LoVo (cell line): Measurements from ENCODE around the gene PEMT.

ENCODE experiments used
- DNase-seq: peaks from one replicate; pipeline ENCODE4 v3.0.0-alpha.2; 2016; ENCODE audit warnings: low spot score

The PEMT gene

GRCh38 chr17:17535957-17536356 lies 55.6 kb downstream of the PEMT start:
- DNase-seq, result no peak

GRCh38 chr17:17533901-17534441 lies 57.5 kb downstream of the PEMT start:
- peak; percentile 69 for DNase-seq

- DNase-seq, result no peak
Observed at GRCh38 chr17:17532991-17533390, 58.5 kb downstream of the PEMT start.

GRCh38 chr17:17531156-17531555 lies 60.4 kb downstream of the PEMT start:
- DNase-seq, result no peak

GRCh38 chr17:17528696-17529652 lies 62.5 kb downstream of the PEMT start:
- DNase-seq, result no peak

GRCh38 chr17:17527956-17528500 lies 63.5 kb downstream of the PEMT start:
- no peak for DNase-seq

- DNase-seq, result no peak
Observed at GRCh38 chr17:17527534-17527933, 64.0 kb downstream of the PEMT start.

GRCh38 chr17:17526369-17526768 lies 65.1 kb downstream of the PEMT start:
- no peak for DNase-seq

GRCh38 chr17:17525956-17526355 lies 65.6 kb downstream of the PEMT start:
- no peak for DNase-seq

GRCh38 chr17:17525311-17525710 lies 66.2 kb downstream of the PEMT start:
- DNase-seq, result no peak

GRCh38 chr17:17523731-17524490 lies 67.6 kb downstream of the PEMT start:
- no peak for DNase-seq

- DNase-seq, result no peak
Observed at GRCh38 chr17:17523001-17523730, 68.3 kb downstream of the PEMT start.

GRCh38 chr17:17520599-17521232 lies 70.8 kb downstream of the PEMT start:
- no peak for DNase-seq

- no peak for DNase-seq
Observed at GRCh38 chr17:17519886-17520285, 71.6 kb downstream of the PEMT start.

- no peak for DNase-seq
Observed at GRCh38 chr17:17518951-17519350, 72.6 kb downstream of the PEMT start.

GRCh38 chr17:17518014-17518413 lies 73.5 kb downstream of the PEMT start:
- no peak for DNase-seq

- no peak for DNase-seq
Observed at GRCh38 chr17:17516941-17517720, 74.4 kb downstream of the PEMT start.

GRCh38 chr17:17515934-17516930 lies 75.3 kb downstream of the PEMT start:
- no peak for DNase-seq
